ENCODE data around the gene CRYGC.
"Not testable (repeated sequence)": the region's sequence is repeated elsewhere in the genome, so short reads cannot be mapped to it uniquely, and the experiment has no call there.

DNA sequence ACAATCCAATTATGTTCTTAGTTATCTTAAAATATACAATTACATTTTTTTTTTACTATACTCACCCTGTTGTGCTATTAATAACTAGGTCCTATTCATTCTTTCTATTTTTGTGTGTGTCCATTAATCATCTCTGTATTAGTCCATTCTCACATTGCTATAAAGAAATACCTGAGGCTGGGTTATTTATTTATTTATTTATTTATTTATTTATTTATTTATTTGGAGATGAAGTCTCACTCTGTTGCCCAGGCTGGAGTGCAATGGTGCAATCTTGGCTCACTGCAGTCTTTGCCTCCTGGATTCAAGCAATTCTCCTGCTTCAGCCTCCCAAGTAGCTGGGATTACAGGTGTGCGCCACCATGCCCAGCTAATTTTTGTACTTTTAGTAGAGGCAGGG lies 30.9 kb downstream of the CRYGC start:
- TF ChIP-seq, protein P1, sequence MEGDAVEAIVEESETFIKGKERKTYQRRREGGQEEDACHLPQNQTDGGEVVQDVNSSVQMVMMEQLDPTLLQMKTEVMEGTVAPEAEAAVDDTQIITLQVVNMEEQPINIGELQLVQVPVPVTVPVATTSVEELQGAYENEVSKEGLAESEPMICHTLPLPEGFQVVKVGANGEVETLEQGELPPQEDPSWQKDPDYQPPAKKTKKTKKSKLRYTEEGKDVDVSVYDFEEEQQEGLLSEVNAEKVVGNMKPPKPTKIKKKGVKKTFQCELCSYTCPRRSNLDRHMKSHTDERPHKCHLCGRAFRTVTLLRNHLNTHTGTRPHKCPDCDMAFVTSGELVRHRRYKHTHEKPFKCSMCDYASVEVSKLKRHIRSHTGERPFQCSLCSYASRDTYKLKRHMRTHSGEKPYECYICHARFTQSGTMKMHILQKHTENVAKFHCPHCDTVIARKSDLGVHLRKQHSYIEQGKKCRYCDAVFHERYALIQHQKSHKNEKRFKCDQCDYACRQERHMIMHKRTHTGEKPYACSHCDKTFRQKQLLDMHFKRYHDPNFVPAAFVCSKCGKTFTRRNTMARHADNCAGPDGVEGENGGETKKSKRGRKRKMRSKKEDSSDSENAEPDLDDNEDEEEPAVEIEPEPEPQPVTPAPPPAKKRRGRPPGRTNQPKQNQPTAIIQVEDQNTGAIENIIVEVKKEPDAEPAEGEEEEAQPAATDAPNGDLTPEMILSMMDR (conservative IDR thresholded peaks at IDR 0.05), result not testable (repeated sequence)
- TF ChIP-seq ZFX (IDR thresholded peaks at IDR 0.05), result not testable (repeated sequence)

All from C4-2B (cell line).